Loucy (cell line): Measurements from ENCODE around the gene FAM83F.

Experiments
- H2AFZ ChIP-seq: fragments of 200-600 bp; sonication (generic); 2 replicates; pipeline ENCODE4 v1.6.0; 2016; ENCODE audit warnings: antibody characterized with exemption, mild to moderate bottlenecking, low read length, moderate library complexity
- H3F3A ChIP-seq: fragments of 200-600 bp; 2 replicates; pipeline ENCODE4 v1.6.0; 2016; ENCODE audit warnings: antibody characterized with exemption, low read depth, mild to moderate bottlenecking
- H3K27me3 ChIP-seq: fragments of 200-600 bp; sonication (generic); 2 replicates; pipeline ENCODE4 v1.6.1; 2014; ENCODE audit warnings: low read length, mild to moderate bottlenecking; ENCODE audit not compliant: insufficient read depth, poor library complexity, severe bottlenecking
- H3K36me3 ChIP-seq: fragments of 200-600 bp; sonication (generic); 2 replicates; pipeline ENCODE4 v1.6.1; 2016; ENCODE audit warnings: low read length; ENCODE audit not compliant: insufficient read depth
- H3K4me1 ChIP-seq: fragments of 200-600 bp; sonication (generic); 2 replicates; pipeline ENCODE4 v1.5.1; 2014; ENCODE audit warnings: low read length, mild to moderate bottlenecking; ENCODE audit not compliant: insufficient read depth, poor library complexity, severe bottlenecking
- H3K4me2 ChIP-seq: fragments of 200-600 bp; sonication (generic); 2 replicates; pipeline ENCODE4 v1.6.0; 2014; ENCODE audit warnings: antibody characterized with exemption, low read length, low read depth, mild to moderate bottlenecking; ENCODE audit not compliant: poor library complexity, severe bottlenecking
- H3K4me3 ChIP-seq: fragments of 200-600 bp; sonication (generic); 2 replicates; pipeline ENCODE4 v1.5.1; 2014; ENCODE audit warnings: low read length, mild to moderate bottlenecking, mixed read lengths; ENCODE audit not compliant: poor library complexity, severe bottlenecking
- H3K79me2 ChIP-seq: fragments of 200-600 bp; sonication (generic); 2 replicates; pipeline ENCODE4 v1.6.1; 2014; ENCODE audit warnings: low read length; ENCODE audit not compliant: insufficient read depth
- H3K9ac ChIP-seq: fragments of 200-600 bp; sonication (generic); 2 replicates; pipeline ENCODE4 v1.6.0; 2014; ENCODE audit warnings: mild to moderate bottlenecking, low read depth, low read length, moderate library complexity; ENCODE audit not compliant: poor library complexity, severe bottlenecking
- H3K9me2 ChIP-seq: fragments of 200-600 bp; sonication (generic); replicated peaks from 2 replicates; pipeline ENCODE4 v1.6.1; 2016; ENCODE audit warnings: low read depth, low read length, mixed read lengths
- H3K9me3 ChIP-seq: fragments of 200-600 bp; sonication (generic); 2 replicates; pipeline ENCODE4 v1.6.1; 2014; ENCODE audit warnings: mild to moderate bottlenecking, antibody characterized with exemption, low read length, low read depth; ENCODE audit not compliant: insufficient read depth
- H4K20me1 ChIP-seq: fragments of 200-600 bp; sonication (generic); 2 replicates; pipeline ENCODE4 v1.6.0; 2014; ENCODE audit warnings: antibody characterized with exemption, low read length, mild to moderate bottlenecking; ENCODE audit not compliant: insufficient read depth, poor library complexity, severe bottlenecking
- EZH2phosphoT487 ChIP-seq: fragments of 200-600 bp; IDR thresholded peaks from 2 replicates; pipeline ENCODE4 v1.6.1; 2018; ENCODE audit warnings: antibody characterized with exemption, mild to moderate bottlenecking, moderate library complexity, borderline replicate concordance
- TF ChIP-seq, protein P1 (sequence below): fragments of 200-600 bp; sonication (generic); conservative IDR thresholded peaks from 2 replicates; pipeline ENCODE4 v1.5.1; 2014; ENCODE audit warnings: mild to moderate bottlenecking, antibody characterized with exemption, low read length

FAM83F gene

DNA sequence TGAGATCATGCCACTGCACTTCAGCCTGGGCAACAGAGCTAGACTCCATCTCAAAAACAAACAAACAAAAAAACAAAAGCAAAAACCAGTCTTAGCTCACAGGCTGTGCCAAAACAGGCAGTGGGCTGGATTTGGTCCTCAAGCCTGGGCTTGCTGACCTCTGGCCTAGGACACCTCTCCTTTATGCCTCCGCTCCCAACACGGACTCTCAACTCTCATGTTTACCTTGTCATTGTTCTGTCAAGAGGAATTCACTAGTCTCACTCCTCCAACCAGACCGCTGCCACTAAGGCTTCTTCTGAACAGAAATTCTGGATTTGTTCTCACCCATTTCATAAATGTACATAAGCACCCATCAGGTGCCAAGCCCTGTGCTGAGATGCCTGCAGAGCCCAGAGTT is 42.6 kb downstream of the FAM83F start:
- H4K20me1 ChIP-seq = no peaks in the 10 kb centered on the region
- H3K4me2 ChIP-seq = no peak overlapping the region
- peaks cover 6% of the 10 kb centered on the region; the same call in 1 of the 2 replicates for H3F3A ChIP-seq
- TF ChIP-seq EZH2phosphoT487 = no peak
- TF ChIP-seq, protein P1, sequence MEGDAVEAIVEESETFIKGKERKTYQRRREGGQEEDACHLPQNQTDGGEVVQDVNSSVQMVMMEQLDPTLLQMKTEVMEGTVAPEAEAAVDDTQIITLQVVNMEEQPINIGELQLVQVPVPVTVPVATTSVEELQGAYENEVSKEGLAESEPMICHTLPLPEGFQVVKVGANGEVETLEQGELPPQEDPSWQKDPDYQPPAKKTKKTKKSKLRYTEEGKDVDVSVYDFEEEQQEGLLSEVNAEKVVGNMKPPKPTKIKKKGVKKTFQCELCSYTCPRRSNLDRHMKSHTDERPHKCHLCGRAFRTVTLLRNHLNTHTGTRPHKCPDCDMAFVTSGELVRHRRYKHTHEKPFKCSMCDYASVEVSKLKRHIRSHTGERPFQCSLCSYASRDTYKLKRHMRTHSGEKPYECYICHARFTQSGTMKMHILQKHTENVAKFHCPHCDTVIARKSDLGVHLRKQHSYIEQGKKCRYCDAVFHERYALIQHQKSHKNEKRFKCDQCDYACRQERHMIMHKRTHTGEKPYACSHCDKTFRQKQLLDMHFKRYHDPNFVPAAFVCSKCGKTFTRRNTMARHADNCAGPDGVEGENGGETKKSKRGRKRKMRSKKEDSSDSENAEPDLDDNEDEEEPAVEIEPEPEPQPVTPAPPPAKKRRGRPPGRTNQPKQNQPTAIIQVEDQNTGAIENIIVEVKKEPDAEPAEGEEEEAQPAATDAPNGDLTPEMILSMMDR = no peak
- no peaks in the 10 kb centered on the region for H3K79me2 ChIP-seq
- no peaks in the 10 kb centered on the region for H3K27me3 ChIP-seq
- H3K36me3 ChIP-seq = no peaks in the 10 kb centered on the region
- H3K4me1 ChIP-seq = peaks cover 29% of the 10 kb centered on the region
- H3K9me2 ChIP-seq = no peaks in the 10 kb centered on the region
- H3K4me3 ChIP-seq = no peak overlapping the region
- no peak overlapping the region for H3K9ac ChIP-seq
- no peak overlapping the region for H2AFZ ChIP-seq
- H3K9me3 ChIP-seq = no peaks in the 10 kb centered on the region

DNA sequence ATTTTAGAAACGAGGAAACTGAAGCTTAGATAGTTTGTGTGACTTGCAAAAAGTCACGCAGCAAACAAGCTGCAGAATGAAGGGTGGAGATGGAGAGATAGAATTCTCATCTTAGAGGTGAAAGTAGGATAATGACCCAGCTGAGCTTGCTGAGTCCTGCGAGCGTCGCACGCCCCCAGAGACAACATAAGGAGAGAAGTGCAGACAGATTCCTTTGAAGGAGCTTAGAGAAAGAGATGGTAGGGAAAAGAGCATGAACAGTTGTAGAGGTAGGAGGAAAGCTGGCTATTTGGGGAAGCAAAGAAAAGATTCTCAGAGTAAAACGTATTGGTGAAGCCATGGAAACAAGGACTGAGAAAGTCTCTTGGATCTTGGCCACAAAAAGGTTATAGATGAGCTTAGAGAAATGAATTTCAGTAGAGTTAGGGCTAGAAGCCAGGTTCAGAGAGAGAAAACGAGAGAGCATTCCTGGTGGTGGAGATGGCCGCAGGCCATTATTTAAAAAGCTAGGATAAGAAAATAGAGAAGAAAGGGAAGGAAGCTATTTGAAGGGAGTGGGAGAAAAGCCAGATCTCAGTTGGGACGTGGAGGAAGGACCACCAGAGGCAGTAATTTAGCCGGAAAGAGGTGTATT is 44.8 kb downstream of the FAM83F start:
- Histone ChIP-seq H3K79me2 (0 out of 2 replicates have a peak, but pooled peaks cover 11% of the 10 kb centered on the region), H3K27me3 (no peaks in the 10 kb centered on the region), H4K20me1 (no peaks in the 10 kb centered on the region), H3K9me3 (no peaks in the 10 kb centered on the region), H3F3A (peaks cover 6% of the 10 kb centered on the region; the same call in 1 of the 2 replicates), H3K4me1 (peaks cover 43% of the 10 kb centered on the region), H3K4me2 (no peak overlapping the region), H3K9ac (peak overlapping the region; percentile 65), H3K4me3 (no peak overlapping the region), H3K9me2 (no peaks in the 10 kb centered on the region), H2AFZ (no peak overlapping the region), H3K36me3 (no peaks in the 10 kb centered on the region)
- no peak for TF ChIP-seq EZH2phosphoT487
- TF ChIP-seq, protein P1 = no peak

DNA sequence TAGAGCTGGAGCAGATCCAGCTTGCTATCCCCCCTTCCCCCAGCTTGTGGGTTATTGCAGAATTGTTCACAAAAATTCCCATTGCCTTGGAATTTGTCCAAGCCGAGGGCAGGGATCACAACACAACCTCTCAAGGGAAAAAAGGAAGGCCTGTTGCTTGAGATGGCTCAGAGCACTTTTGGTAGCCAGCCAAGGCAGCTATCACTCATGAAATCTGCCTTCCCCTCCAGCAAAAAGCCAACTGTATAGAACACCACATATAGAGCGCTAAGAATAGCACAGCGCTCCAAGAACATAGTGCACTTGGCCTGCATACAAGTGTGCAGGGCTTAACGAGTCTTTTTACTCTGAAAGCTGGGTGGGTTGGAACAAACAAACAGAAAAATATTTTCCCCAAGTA is 46.2 kb downstream of the FAM83F start:
- TF ChIP-seq, protein P1 = no peak
- no peak for TF ChIP-seq EZH2phosphoT487

More for the DNA sequence above, 46.2 kb downstream of the FAM83F start:
- Histone ChIP-seq H3K9ac (peak overlapping the region; percentile 65), H3K36me3 (no peaks in the 10 kb centered on the region), H4K20me1 (peaks cover 6% of the 10 kb centered on the region), H2AFZ (peak overlapping the region; percentile 26), H3K9me2 (no peaks in the 10 kb centered on the region), H3K9me3 (no peaks in the 10 kb centered on the region), H3K4me2 (peak overlapping the region; percentile 49), H3F3A (peaks cover 6% of the 10 kb centered on the region; the same call in 1 of the 2 replicates), H3K27me3 (no peaks in the 10 kb centered on the region), H3K4me1 (peaks cover 44% of the 10 kb centered on the region), H3K4me3 (peak overlapping the region; percentile 15), H3K79me2 (peaks cover 19% of the 10 kb centered on the region)
